IgD-negative memory B cell (primary cell): Measurements from ENCODE around the gene ULBP2. TPM values are rescaled to one million over a fixed set of nuclear protein-coding genes. Genes with fewer than 3 reads are reported as not detected.
"Not testable (repeated sequence)": the region's sequence is repeated elsewhere in the genome, so short reads cannot be mapped to it uniquely, and the experiment has no call there.

Experiments
- H3K27ac Mint-ChIP-seq, 3 donors: one replicate each; pipeline ENCODE4 v1.8.0; 2020 to 2022; ENCODE audit warnings: mild to moderate bottlenecking in 3 of 3, mixed read lengths in 3 of 3, moderate library complexity in 1 of 3
- H3K27me3 Mint-ChIP-seq: one replicate; pipeline ENCODE4 v1.8.0; 2021; ENCODE audit warnings: mixed read lengths
- H3K36me3 Mint-ChIP-seq: one replicate; pipeline ENCODE4 v1.8.0; 2020; ENCODE audit warnings: mild to moderate bottlenecking, mixed read lengths
- H3K4me1 Mint-ChIP-seq, 3 donors: one replicate each; pipeline ENCODE4 v1.8.0; 2020 to 2022; ENCODE audit warnings: mixed read lengths in 3 of 3, mild to moderate bottlenecking in 1 of 3
- H3K4me3 Mint-ChIP-seq, 4 donors: one replicate each; pipeline ENCODE4 v1.8.0; 2020 to 2022; ENCODE audit warnings: mild to moderate bottlenecking in 4 of 4, mixed read lengths in 4 of 4, moderate library complexity in 3 of 4
- H3K9me3 Mint-ChIP-seq, 3 donors: one replicate each; pipeline ENCODE4 v1.8.0; 2020 to 2021; ENCODE audit warnings: mixed read lengths in 3 of 3, mild to moderate bottlenecking in 1 of 3
- polyA plus RNA-seq: library from polyadenylated mRNA; unstranded; fragments of 300-500 nt; fragmentation: Illumina TruSeq; gene quantifications from one replicate; pipeline ENCODE4 v1.2.3, GENCODE V29; 2021

ULBP2 gene
- polyA plus RNA-seq, 1 donor from 2014 or later: 0.33 TPM

DNA sequence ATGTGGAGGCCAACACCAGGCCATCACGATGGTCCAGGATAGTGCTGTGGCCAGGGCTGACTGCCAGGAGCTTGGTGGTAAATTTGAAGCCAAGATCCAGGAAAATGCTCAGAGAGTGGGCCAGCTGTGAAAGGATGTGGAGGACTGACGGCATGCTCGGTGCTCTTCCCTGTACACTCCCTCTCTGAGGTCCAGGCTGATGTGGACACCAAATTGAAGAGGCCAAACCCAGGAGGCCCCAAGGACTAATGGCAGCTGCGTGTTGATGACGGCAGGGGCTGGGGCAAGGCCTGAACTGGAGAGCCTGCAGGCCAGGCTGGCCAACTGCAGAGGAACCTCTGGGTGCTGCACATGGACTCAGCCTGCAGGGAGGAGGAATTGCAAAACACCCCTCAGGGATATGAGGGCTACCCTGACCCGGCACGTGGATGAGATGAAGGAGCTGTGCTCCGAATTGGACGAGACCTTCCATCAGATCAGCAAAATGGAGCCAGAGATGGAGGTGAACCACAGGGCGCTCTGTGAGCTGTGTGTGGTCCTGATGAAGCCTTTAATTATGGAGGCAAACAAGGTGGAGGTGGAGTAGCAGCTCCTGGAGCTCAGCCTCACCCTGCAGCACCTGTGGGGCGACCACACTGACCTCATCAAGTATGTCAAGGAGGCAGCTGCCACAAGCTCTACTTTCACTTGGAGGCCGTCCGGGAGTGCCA lies 37.0 kb upstream of the ULBP2 start:
- Mint-ChIP-seq H3K36me3 (peaks cover 3% of the 10 kb centered on the region), H3K4me3 (peak overlapping the region in 1 of 4 donors; percentile 71), H3K9me3 (peaks cover 4 to 8% (median 6%) of the 10 kb centered on the region in 3 donors), H3K27me3 (peaks cover 10% of the 10 kb centered on the region), H3K4me1 (no peaks in the 10 kb centered on the region), H3K27ac (no peak overlapping the region)

DNA sequence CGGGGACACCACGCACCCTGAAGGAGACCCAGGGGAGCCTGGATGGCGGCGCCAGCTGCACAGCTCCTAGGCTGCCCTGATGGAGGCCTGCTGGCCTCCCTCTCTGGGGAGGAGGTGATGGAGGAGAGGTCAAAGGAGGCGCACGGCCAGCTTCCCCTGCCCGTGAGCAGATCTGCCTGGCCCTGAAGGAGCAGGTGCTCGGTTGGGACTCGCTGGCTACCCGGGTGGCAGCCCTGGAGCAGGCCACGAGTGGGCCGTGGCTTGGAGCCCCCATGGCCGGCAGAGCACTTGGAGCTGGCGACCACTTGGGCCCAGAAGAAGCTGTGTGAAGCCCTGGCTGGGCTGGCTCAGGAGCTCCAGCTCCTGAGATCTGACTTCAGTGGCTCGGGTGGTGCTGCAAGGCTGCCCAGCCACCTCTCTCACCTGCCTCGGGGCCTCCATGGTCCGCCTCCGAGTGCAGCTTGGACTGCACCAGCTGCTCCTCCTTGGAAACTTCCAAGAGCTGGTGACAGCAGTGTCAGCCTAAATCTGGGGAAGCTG lies 36.4 kb upstream of the ULBP2 start:
- Mint-ChIP-seq H3K27me3 (peaks cover 10% of the 10 kb centered on the region), H3K4me1 (no peaks in the 10 kb centered on the region), H3K27ac (no peak overlapping the region), H3K36me3 (peaks cover 3% of the 10 kb centered on the region), H3K9me3 (peaks cover 4 to 8% (median 6%) of the 10 kb centered on the region in 3 donors), H3K4me3 (no peak overlapping the region)

- Mint-ChIP-seq H3K27ac (no peak overlapping the region), H3K4me1 (no peaks in the 10 kb centered on the region), H3K4me3 (no peak overlapping the region), H3K27me3 (peaks cover 13% of the 10 kb centered on the region), H3K9me3 (peaks cover 4 to 8% (median 6%) of the 10 kb centered on the region in 3 donors), H3K36me3 (peaks cover 3% of the 10 kb centered on the region)
Observed at GRCh38 chr6:149905911-149906371, 35.9 kb upstream of the ULBP2 start.

DNA sequence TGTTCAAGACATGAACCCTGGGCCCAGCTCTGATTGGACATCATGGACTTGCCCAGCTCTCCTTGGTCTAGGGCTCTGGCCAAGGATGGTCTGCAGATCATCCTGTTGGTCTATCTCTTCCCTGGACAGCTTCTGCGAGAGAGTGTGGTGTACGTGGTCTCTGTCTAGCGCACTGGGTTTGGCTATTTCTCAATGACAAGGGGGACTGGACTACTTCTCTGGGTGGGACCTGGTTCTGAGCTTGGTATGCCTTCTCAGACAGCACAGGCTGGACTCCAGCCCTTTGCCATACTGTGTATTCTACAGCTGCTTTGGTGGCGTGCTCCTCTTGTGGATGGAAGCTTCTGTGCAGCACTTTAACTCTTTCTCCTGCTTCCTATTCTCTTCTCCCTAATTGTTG lies 35.4 kb upstream of the ULBP2 start:
- H3K4me3 Mint-ChIP-seq: no peak overlapping the region
- H3K27ac Mint-ChIP-seq: no peak overlapping the region
- H3K4me1 Mint-ChIP-seq: no peaks in the 10 kb centered on the region
- H3K36me3 Mint-ChIP-seq: peaks cover 3% of the 10 kb centered on the region
- H3K27me3 Mint-ChIP-seq: peaks cover 13% of the 10 kb centered on the region
- peaks cover 4 to 8% (median 6%) of the 10 kb centered on the region in 3 donors for H3K9me3 Mint-ChIP-seq

DNA sequence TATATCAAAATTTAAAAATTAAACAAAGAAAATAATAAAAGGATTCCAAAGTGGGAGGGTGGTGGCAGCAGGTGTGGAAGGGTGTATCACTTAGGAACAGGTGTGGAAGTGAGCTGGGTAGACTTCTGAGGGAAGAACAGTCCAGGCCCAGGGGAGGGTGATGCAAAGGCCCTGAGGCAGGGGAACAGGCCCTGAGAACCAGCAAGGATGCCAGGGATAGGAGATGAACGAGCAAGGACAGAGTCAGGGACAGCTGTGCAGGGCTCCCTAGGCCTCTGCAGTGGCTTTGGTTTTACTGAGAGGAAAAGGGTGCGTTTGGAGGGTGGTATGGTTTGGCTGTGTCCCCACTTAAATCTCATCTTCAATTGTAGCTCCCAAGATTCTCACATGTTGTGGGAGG lies 34.5 kb upstream of the ULBP2 start:
- H3K4me3 Mint-ChIP-seq: no peak overlapping the region
- peaks cover 4 to 8% (median 6%) of the 10 kb centered on the region in 3 donors for H3K9me3 Mint-ChIP-seq
- peaks cover 12% of the 10 kb centered on the region for H3K27me3 Mint-ChIP-seq
- H3K36me3 Mint-ChIP-seq: peaks cover 3% of the 10 kb centered on the region
- H3K27ac Mint-ChIP-seq: no peak overlapping the region
- no peaks in the 10 kb centered on the region for H3K4me1 Mint-ChIP-seq

DNA sequence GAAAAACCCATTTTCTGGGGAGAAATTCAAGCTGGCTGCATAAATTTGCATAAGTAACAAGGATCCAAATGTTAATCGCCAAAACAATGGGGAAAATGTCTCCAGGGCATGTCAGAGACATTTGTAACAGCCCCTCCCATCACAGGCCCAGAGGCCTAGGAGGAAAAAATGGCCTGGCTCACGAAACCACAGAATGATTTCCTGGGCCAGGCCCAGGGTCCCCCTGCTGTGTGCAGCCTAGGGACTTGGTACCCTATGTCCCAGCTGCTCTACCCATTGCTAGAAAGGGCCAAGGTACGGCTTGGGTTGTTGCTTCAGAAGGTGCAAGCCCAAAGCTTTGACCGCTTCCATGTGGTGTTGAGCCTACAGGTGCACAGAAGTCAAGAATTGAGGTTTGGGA lies 33.3 kb upstream of the ULBP2 start:
- H3K27me3 Mint-ChIP-seq: peaks cover 14% of the 10 kb centered on the region
- H3K9me3 Mint-ChIP-seq, H3K36me3 Mint-ChIP-seq, H3K4me1 Mint-ChIP-seq, H3K4me3 Mint-ChIP-seq: not testable (repeated sequence)
- H3K27ac Mint-ChIP-seq: peak overlapping the region in 1 of 3 donors; percentile 71

GRCh38 chr6:149909701-149910470 lies 31.9 kb upstream of the ULBP2 start:
- Mint-ChIP-seq H3K27me3 (peaks cover 15% of the 10 kb centered on the region), H3K4me3 (no peak overlapping the region), H3K36me3 (peaks cover 3% of the 10 kb centered on the region), H3K4me1 (no peaks in the 10 kb centered on the region), H3K27ac (no peak overlapping the region), H3K9me3 (peaks cover 4 to 8% (median 6%) of the 10 kb centered on the region in 3 donors)

DNA sequence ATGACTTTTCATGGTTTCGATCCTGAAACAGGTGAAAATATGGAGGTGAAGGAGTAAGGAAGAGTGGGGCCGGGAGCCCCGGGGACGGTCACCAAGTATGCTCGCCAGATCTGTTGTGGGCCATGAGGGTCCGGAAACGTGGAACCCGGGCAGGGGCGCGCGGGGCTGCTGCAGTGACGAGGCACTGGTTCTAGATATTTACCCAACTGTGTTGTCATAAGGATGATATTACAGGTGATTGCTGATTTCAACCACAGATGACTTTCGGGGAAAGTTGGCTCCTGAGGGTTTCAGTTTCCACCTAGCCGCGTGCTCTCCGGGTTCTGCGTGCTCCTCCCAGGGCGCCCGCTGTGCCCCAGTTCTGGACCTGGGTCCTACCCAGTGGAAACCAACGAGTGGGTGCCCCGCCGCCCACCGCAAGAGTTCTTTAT lies 31.1 kb upstream of the ULBP2 start:
- Mint-ChIP-seq H3K9me3 (peaks cover 4 to 8% (median 6%) of the 10 kb centered on the region in 3 donors), H3K27me3 (peaks cover 15% of the 10 kb centered on the region), H3K4me1 (no peaks in the 10 kb centered on the region), H3K27ac (peak overlapping the region in 1 of 3 donors; percentile 47), H3K4me3 (no peak overlapping the region), H3K36me3 (peaks cover 3% of the 10 kb centered on the region)

- H3K36me3 Mint-ChIP-seq: not testable (repeated sequence)
Observed at GRCh38 chr6:149912680-149913079, 29.1 kb upstream of the ULBP2 start.

GRCh38 chr6:149913085-149913484 lies 28.7 kb upstream of the ULBP2 start:
- peaks cover 2 to 4% (median 3%) of the 10 kb centered on the region in 3 donors for H3K9me3 Mint-ChIP-seq
- H3K4me3 Mint-ChIP-seq: no peak overlapping the region
- peaks cover 8% of the 10 kb centered on the region for H3K27me3 Mint-ChIP-seq
- H3K36me3 Mint-ChIP-seq: peaks cover 3% of the 10 kb centered on the region
- H3K4me1 Mint-ChIP-seq: no peaks in the 10 kb centered on the region
- no peak overlapping the region for H3K27ac Mint-ChIP-seq

More at GRCh38 chr6:149912680-149913079, 29.1 kb upstream of the ULBP2 start:
- H3K4me1 Mint-ChIP-seq, H3K4me3 Mint-ChIP-seq, H3K27ac Mint-ChIP-seq, H3K27me3 Mint-ChIP-seq, H3K9me3 Mint-ChIP-seq: not testable (repeated sequence)

- no peaks in the 10 kb centered on the region for H3K4me1 Mint-ChIP-seq
- H3K27ac Mint-ChIP-seq: no peak overlapping the region
- H3K27me3 Mint-ChIP-seq: peaks cover 8% of the 10 kb centered on the region
- peaks cover 0 to 4% (median 0%) of the 10 kb centered on the region in 3 donors for H3K9me3 Mint-ChIP-seq
- H3K36me3 Mint-ChIP-seq: no peaks in the 10 kb centered on the region
- H3K4me3 Mint-ChIP-seq: no peak overlapping the region
Observed at GRCh38 chr6:149913540-149914240, 28.1 kb upstream of the ULBP2 start.

DNA sequence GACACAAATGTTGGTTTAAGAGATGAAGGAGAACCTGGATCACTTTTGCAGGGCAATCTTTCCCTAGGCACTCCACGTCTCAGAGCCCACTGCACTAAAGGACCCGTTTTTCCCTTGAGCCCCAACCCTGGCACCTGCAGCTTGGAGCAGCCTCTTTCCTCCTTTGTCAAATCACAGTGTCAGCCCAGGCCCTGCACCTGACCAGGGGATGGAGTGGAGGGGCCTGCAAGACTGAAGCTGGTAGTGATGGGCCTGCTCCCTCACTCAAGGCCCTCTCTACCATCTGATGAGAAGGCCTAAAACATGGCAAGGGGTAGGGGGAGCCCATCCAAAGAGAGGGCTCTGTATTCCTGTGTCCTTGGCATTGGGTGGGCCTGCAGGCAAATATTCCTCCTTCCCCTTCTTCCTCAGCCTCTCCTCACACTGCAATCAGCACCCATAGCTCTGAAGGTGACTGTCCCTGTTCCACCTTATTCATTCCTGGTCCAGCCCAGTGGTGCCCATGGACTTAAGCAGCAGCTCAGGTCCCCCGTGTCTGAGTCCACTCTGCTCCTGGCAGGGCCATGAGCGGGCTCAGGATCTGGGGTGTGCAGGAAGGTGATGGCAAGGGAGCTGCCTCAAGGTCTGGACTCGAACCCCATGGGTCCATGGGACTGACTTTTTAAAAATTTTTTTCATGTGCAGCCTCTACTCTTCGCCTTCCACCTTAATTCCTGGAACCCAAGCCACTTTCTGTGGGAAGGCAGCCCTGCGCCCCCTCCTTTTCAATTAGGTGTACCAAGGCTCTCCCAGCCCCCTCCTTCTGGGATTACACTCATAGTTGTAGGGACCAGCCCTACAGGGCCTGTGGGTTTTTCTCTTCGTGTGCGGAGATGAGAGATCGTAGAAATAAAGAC lies 25.6 kb upstream of the ULBP2 start:
- Mint-ChIP-seq H3K4me3 (no peak overlapping the region), H3K36me3 (no peaks in the 10 kb centered on the region), H3K27me3 (peaks cover 11% of the 10 kb centered on the region), H3K27ac (no peak overlapping the region), H3K4me1 (no peaks in the 10 kb centered on the region), H3K9me3 (no peaks in the 10 kb centered on the region)

GRCh38 chr6:149917679-149918078 lies 24.1 kb upstream of the ULBP2 start:
- no peaks in the 10 kb centered on the region for H3K36me3 Mint-ChIP-seq
- H3K27ac Mint-ChIP-seq: no peak overlapping the region
- no peaks in the 10 kb centered on the region for H3K9me3 Mint-ChIP-seq
- H3K4me3 Mint-ChIP-seq: no peak overlapping the region
- H3K4me1 Mint-ChIP-seq: peaks cover 0 to 3% (median 0%) of the 10 kb centered on the region in 3 donors
- peaks cover 26% of the 10 kb centered on the region for H3K27me3 Mint-ChIP-seq
